Measurements from ENCODE around the gene SMYD3. TPM values are rescaled to one million over a fixed set of nuclear protein-coding genes. Genes with fewer than 3 reads are reported as not detected.

Gene SMYD3
- total and polyA plus RNA-seq, 10 of the 15 experiments (the other 5 are each of a cell fraction or from before 2014, with no cell fraction given): 18.3 to 54.0 (median 24.8) TPM

GRCh38 chr1:246333855-246334254 is 173.2 kb downstream of the SMYD3 start:
- in situ Hi-C loops (cut with MboI) (no loop called here), intact Hi-C loops (cut with micrococcal nuclease; ENCODE audit: unreplicated experiment) (loop anchor here (5.0 to 10.0 kb wide), 2 partner anchors 113 to 689 kb away; no protein-coding TSS in a partner anchor)
- RAD21 ChIA-PET (ENCODE audit: unreplicated experiment): no interaction called here
- POLR2A ChIA-PET: no interaction called here
- Histone ChIP-seq H3K9ac (ENCODE audit: control insufficient read depth, insufficient read depth, low read length) (no peak overlapping the region), H3K79me2 (ENCODE audit: control insufficient read depth, insufficient read depth, low read length) (no peaks in the 10 kb centered on the region), H3K27me3 (replicated peaks in 1 of 2; ENCODE audit: control insufficient read depth in 2 of 2, insufficient read depth in 2 of 2, low read length in 1 of 2) (no peaks in the 10 kb centered on the region), H3K27ac (ENCODE audit: control insufficient read depth, insufficient read depth) (no peak overlapping the region), H3K36me3 (ENCODE audit: control insufficient read depth in 2 of 2, insufficient read depth in 2 of 2, low read length in 1 of 2) (no peaks in the 10 kb centered on the region), H4K20me1 (ENCODE audit: control insufficient read depth, insufficient read depth) (no peaks in the 10 kb centered on the region), H3K4me2 (ENCODE audit: control insufficient read depth, insufficient read depth) (no peak overlapping the region; the same call in 1 of the 2 replicates), H3K4me1 (ENCODE audit: control insufficient read depth, insufficient read depth, low read length) (peaks cover 16% of the 10 kb centered on the region), H3K9me3 (replicated peaks; ENCODE audit: control insufficient read depth, insufficient read depth, low read length) (peaks cover 3% of the 10 kb centered on the region; the same call in 1 of the 3 replicates), H3K4me3 (no peak overlapping the region), H2AFZ (ENCODE audit: control insufficient read depth, low read depth, low read length) (no peak overlapping the region)
- FAIRE-seq (no peak), DNase-seq (ENCODE audit: low read depth, low spot score) (no peak), ATAC-seq (peak; percentile 27)
- no TSS peak for BruUV-seq (replicated peaks)
- SMC1A ChIA-PET (ENCODE audit: uncharacterized antibody, unreplicated experiment): interaction anchor here (0.6 kb wide), 1 partner anchor 115 kb away, joined by 3 read pairs; no protein-coding TSS in a partner anchor
- CTCF ChIA-PET: no interaction called here
- 0% methylated on average over 1 of the region's 1 CpG for WGBS (ENCODE audit: insufficient coverage, insufficient replicate concordance, low lambda C conversion rate, missing lambda C conversion rate)
- TF ChIP-seq KLF5 (IDR thresholded peaks at IDR 0.05; ENCODE audit: partially characterized antibody) (no peak), CREM (IDR thresholded peaks at IDR 0.05; ENCODE audit: low read depth) (peak; percentile 14; the same call in 1 of the 2 replicates), GATAD2B (conservative IDR thresholded peaks at IDR 0.05; ENCODE audit: low read depth) (no peak), JUNB (IDR thresholded peaks at IDR 0.05) (peak; percentile 36; the same call in 1 of the 2 replicates), HDAC6 (IDR thresholded peaks at IDR 0.05; ENCODE audit: unreplicated experiment) (no peak), MTA2 (IDR thresholded peaks at IDR 0.05; ENCODE audit: low read depth) (peak; percentile 28; the same call in 1 of the 2 replicates), ATF7 (IDR thresholded peaks at IDR 0.05; ENCODE audit: low read depth) (0 out of 2 replicates have a peak, but pooled peaks have one; percentile 31), NR2C2 (IDR thresholded peaks at IDR 0.05; ENCODE audit: borderline replicate concordance, control insufficient read depth, insufficient read length, low read depth) (no peak), ZZZ3 (IDR thresholded peaks at IDR 0.05; ENCODE audit: control insufficient read depth, insufficient read length, low read depth) (no peak), POLR2AphosphoS2 (IDR thresholded peaks at IDR 0.05; ENCODE audit: low read depth, low read length) (no peak), MLLT1 (IDR thresholded peaks at IDR 0.05) (no peak), MEF2A (IDR thresholded peaks at IDR 0.05; ENCODE audit: insufficient read depth, low read depth, low read length) (0 out of 2 replicates have a peak, but pooled peaks have one; percentile 13), MXI1 (IDR thresholded peaks at IDR 0.05; ENCODE audit: low read depth, low read length) (no peak), TCF3 (IDR thresholded peaks at IDR 0.05; ENCODE audit: borderline replicate concordance, insufficient read depth, low read depth, low read length) (no peak), RUNX3 (IDR thresholded peaks at IDR 0.05; ENCODE audit: low read length) (peak; percentile 74), FOXK2 (IDR thresholded peaks at IDR 0.05) (no peak), STAT1 (conservative IDR thresholded peaks at IDR 0.05) (no peak), SMAD5 (IDR thresholded peaks at IDR 0.05; ENCODE audit: low read depth) (no peak), NFIC (IDR thresholded peaks at IDR 0.05; ENCODE audit: low read depth, low read length) (peak; percentile 42; the same call in 1 of the 2 replicates), CHD4 (IDR thresholded peaks at IDR 0.05) (no peak), TCF7 (IDR thresholded peaks at IDR 0.05; ENCODE audit: borderline replicate concordance) (no peak), IKZF1 (conservative IDR thresholded peaks at IDR 0.05) (no peak), HDAC2 (IDR thresholded peaks at IDR 0.05) (no peak), KAT2A (conservative IDR thresholded peaks at IDR 0.05; ENCODE audit: control insufficient read depth, low read depth, low read length) (no peak)
- TF ChIP-seq, protein P1, sequence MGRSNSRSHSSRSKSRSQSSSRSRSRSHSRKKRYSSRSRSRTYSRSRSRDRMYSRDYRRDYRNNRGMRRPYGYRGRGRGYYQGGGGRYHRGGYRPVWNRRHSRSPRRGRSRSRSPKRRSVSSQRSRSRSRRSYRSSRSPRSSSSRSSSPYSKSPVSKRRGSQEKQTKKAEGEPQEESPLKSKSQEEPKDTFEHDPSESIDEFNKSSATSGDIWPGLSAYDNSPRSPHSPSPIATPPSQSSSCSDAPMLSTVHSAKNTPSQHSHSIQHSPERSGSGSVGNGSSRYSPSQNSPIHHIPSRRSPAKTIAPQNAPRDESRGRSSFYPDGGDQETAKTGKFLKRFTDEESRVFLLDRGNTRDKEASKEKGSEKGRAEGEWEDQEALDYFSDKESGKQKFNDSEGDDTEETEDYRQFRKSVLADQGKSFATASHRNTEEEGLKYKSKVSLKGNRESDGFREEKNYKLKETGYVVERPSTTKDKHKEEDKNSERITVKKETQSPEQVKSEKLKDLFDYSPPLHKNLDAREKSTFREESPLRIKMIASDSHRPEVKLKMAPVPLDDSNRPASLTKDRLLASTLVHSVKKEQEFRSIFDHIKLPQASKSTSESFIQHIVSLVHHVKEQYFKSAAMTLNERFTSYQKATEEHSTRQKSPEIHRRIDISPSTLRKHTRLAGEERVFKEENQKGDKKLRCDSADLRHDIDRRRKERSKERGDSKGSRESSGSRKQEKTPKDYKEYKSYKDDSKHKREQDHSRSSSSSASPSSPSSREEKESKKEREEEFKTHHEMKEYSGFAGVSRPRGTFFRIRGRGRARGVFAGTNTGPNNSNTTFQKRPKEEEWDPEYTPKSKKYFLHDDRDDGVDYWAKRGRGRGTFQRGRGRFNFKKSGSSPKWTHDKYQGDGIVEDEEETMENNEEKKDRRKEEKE (IDR thresholded peaks at IDR 0.05): no peak
